Activated naive CD4-positive, alpha-beta T cell treated with anti-CD3 and anti-CD28 coated beads for 36 hours (primary cell): ENCODE results near the gene CDKN2C. TPM values are rescaled to one million over a fixed set of nuclear protein-coding genes. Genes with fewer than 3 reads are reported as not detected.

Experiments
- CTCF ChIA-PET: fragments of 350-600 bp; sonication (Branson Sonifier 250); formaldehyde crosslinking; loops from one replicate; lab custom pipeline; 2021; ENCODE audit warnings: antibody characterized with exemption; lab: Charles Lee
- DNase-seq: peaks from one replicate; pipeline ENCODE4 v3.0.0-alpha.2; 2020
- H3K27ac Mint-ChIP-seq: one replicate; pipeline ENCODE4 v1.8.0; 2021; ENCODE audit warnings: mild to moderate bottlenecking, mixed read lengths
- H3K27me3 Mint-ChIP-seq: one replicate; pipeline ENCODE4 v1.8.0; 2021; ENCODE audit warnings: low read depth, mixed read lengths
- H3K36me3 Mint-ChIP-seq: one replicate; pipeline ENCODE4 v1.8.0; 2021; ENCODE audit warnings: low read depth, mixed read lengths
- H3K4me1 Mint-ChIP-seq: one replicate; pipeline ENCODE4 v1.8.0; 2021; ENCODE audit warnings: low read depth, mixed read lengths
- H3K4me3 Mint-ChIP-seq: one replicate; pipeline ENCODE4 v1.8.0; 2021; ENCODE audit warnings: mild to moderate bottlenecking, moderate library complexity, mixed read lengths
- H3K9me3 Mint-ChIP-seq: one replicate; pipeline ENCODE4 v1.8.0; 2021; ENCODE audit warnings: mixed read lengths
- intact Hi-C: fragments of 100-400 bp; cut with micrococcal nuclease; formaldehyde crosslinking; loops from one replicate; pipeline ENCODE4 v1.15.1; 2023
- total RNA-seq, 2 experiments: library from RNA; stranded (reverse); gene quantifications; one replicate each; pipeline ENCODE4 v1.2.3, GENCODE V29; 2021

The CDKN2C gene
- total RNA-seq, 2 experiments from 2014 or later: 13.5 to 14.4 TPM

DNA sequence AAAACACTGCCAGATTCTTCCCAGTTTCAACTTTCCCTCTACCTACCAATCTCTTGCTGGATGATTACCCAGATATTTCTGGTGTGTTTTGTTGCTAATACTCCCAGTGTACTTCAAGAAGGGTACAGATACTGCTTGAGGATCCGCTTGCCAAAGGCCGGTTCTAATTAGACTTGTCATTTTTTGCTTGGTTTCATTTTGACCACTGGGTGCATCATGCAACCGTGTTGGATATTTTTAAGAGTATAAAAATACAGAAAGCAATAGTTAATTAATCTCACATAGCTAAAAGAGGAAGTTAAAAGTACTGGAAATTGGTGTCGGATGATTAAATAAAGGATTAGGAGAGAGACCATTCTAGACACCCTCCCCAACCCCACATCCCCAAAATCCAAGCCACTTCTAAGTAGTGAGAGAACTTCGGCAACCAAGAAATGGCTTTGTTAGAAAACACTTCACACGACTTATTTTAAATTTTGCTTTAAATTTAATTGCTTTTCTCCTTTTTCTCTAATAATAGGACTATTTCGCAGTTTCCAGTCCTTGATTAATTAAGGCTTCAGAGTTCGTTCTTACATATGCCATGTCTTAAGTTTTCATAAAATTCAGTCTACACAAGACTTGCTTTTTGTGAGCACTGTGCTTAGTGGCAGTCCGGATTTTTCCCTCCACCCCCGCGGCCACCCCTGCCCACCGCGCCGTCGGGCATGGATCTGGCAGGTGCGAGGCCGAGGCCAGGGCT, 2.5 kb upstream of the CDKN2C start:
- no peaks in the 10 kb centered on the region for H3K36me3 Mint-ChIP-seq
- no peaks in the 10 kb centered on the region for H3K9me3 Mint-ChIP-seq
- peaks cover 11% of the 10 kb centered on the region for H3K27me3 Mint-ChIP-seq
- CTCF ChIA-PET: interaction anchor here (1.7 kb wide), 1 partner anchor 9 kb away, joined by 6 read pairs; no protein-coding TSS in a partner anchor
- DNase-seq: no peak
- H3K4me1 Mint-ChIP-seq: peaks cover 21% of the 10 kb centered on the region
- peak overlapping the region; percentile 90 for H3K4me3 Mint-ChIP-seq
- intact Hi-C loops: loop anchor here (1.0 to 5.0 kb wide), 9 partner anchors 7 to 1585 kb away; partner anchors contain the start of genes DMRTA2, EPS15, FAF1 and NRDC
- no peak overlapping the region for H3K27ac Mint-ChIP-seq

DNA sequence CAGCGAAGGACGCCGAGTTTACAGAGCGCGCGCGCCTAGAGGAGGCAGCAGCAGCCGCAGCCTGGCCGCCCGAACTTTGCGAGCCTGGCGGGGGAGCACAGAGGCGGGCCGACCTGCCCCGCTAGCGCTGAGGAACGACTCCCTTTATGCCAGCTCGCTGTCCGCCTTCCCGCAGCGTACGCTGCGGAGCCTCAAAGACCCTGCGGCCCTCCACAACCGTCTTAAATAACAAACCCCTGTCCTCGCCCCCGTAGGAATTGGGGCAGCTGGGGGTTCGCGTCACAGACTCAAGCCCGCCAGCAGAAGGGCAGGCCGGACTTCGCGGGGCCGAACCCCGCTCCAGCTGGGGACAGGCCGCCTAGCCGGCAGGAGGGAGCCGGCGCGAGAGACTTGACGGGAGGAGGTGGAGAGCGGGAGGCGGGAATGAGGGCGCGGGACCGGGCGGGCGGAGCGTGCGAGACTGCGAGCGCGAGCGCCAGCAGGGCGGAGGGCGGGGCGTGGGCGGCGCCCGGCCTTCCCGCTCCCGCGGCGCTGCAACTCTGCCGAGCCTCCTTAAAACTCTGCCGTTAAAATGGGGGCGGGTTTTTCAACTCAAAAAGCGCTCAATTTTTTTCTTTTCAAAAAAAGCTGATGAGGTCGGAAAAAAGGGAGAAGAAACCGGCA, 1.8 kb upstream of the CDKN2C start:
- no peaks in the 10 kb centered on the region for H3K36me3 Mint-ChIP-seq

DNA sequence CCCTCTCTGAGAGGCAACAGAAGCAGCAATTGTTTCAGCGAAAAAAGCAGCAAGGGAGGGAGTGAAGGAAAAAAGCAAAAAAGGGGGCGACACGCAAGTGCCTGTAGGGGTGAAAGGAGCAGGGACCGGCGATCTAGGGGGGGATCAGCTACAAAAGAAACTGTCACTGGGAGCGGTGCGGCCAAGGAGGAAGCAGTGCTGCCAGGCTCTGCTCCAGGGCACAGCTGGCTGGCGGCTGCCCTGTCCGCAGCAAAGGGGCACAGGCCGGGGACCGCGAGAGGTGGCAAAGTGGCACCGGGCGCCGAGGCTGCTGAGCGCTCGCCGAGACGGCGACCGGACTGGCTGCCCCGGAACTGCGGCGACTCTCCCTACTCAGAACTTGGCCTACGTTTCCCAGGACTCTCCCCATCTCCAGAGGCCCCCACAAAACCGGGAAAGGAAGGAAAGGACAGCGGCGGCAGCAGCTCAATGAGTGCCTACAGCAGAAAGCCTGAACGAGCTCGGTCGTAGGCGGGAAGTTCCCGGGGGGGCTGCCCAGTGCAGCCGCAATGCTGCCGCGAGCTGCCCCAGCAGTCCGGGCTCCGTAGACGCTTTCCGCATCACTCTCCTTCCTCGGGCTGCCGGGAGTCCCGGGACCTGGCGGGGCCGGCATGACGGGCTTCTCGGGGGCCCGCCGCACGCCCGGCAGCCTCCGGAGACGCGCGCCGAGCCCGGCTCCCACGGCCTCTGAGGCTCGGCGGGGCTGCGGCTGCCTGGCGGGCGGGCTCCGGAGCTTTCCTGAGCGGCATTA, 1.0 kb upstream of the CDKN2C start:
- intact Hi-C loops: loop anchor here (1.0 to 5.0 kb wide), 10 partner anchors 8 to 1583 kb away; partner anchors contain the start of genes DMRTA2, EPS15, FAF1 and NRDC
- DNase-seq: peak; percentile 57
- Mint-ChIP-seq H3K27ac (peak overlapping the region; percentile 96), H3K4me1 (peaks cover 21% of the 10 kb centered on the region), H3K27me3 (peaks cover 17% of the 10 kb centered on the region), H3K36me3 (peaks cover 5% of the 10 kb centered on the region), H3K4me3 (peak overlapping the region; percentile 90), H3K9me3 (no peaks in the 10 kb centered on the region)
- CTCF ChIA-PET: interaction anchor here (0.6 to 3.0 kb wide), 8 partner anchors 8 to 639 kb away, joined by 3 to 20 read pairs (median 4); partner anchors contain the start of gene FAF1

More for the DNA sequence above, 1.8 kb upstream of the CDKN2C start:
- H3K27ac Mint-ChIP-seq: peak overlapping the region; percentile 96
- peaks cover 21% of the 10 kb centered on the region for H3K4me1 Mint-ChIP-seq
- H3K27me3 Mint-ChIP-seq: peaks cover 11% of the 10 kb centered on the region
- no peaks in the 10 kb centered on the region for H3K9me3 Mint-ChIP-seq
- DNase-seq: peak; percentile 87
- intact Hi-C loops: loop anchor here (1.0 to 5.0 kb wide), 9 partner anchors 8 to 1584 kb away; partner anchors contain the start of genes DMRTA2, EPS15, FAF1 and NRDC
- peak overlapping the region; percentile 90 for H3K4me3 Mint-ChIP-seq
- CTCF ChIA-PET: interaction anchor here (1.0 to 3.0 kb wide), 4 partner anchors 7 to 194 kb away, joined by 3 to 20 read pairs (median 6); partner anchors contain the start of gene FAF1

DNA sequence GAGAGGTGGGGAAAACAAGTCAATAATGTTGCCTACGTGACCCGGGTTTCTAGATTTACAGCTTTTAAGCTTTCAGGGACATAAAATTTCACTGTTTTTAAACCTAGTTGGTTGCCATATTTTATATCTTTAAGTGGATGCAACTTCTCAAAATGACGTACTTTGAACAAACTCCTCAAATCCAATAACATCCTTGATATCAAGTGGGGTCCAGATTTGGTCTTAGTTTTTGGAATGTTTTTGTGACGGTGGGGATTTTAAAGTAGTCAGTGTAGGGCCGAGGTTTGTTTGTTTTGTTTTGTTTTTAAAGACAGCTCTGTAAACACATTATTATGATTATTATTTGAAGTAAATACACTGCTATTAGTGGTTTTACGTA, 453 bp downstream of the CDKN2C start:
- H3K27me3 Mint-ChIP-seq: peaks cover 27% of the 10 kb centered on the region
- H3K4me1 Mint-ChIP-seq: peaks cover 21% of the 10 kb centered on the region
- DNase-seq: no peak
- no peaks in the 10 kb centered on the region for H3K9me3 Mint-ChIP-seq
- CTCF ChIA-PET: interaction anchor here (0.9 to 3.0 kb wide), 5 partner anchors 9 to 196 kb away, joined by 3 to 20 read pairs (median 5); partner anchors contain the start of gene FAF1
- intact Hi-C loops: loop anchor here (2.0 kb wide), 1 partner anchor 758 kb away; no protein-coding TSS in a partner anchor
- H3K27ac Mint-ChIP-seq: no peak overlapping the region
- H3K36me3 Mint-ChIP-seq: peaks cover 7% of the 10 kb centered on the region
- peak overlapping the region; percentile 90 for H3K4me3 Mint-ChIP-seq

DNA sequence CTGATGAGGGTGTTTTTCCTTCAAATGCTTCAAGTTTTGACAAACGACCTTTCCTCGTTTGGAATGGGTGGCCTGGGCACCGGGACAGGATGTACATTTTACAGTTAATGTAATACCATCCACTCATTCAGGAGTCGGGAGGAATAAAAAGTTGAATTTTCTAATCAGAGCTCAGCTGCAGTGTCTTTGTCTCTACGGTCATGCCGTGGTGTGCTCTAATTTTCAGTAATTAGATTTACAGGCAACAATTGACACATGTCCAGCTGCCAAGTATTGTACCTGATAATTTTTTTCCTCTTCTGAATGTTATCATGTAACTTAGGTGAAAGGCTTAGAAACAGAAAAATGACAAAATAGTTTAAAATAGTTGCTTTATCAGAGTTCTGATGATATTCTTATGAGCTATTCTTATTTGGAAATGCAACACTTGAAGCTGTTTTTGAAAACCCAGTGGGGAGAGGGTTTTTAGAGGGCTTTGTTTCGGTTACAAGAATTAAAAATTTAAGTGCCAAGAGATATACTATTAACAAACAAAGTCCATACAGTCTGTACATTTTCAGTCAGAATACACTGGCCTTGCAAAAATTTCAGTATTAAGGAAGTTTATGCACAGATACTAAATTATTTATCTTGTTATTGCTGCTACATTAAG, 1.0 kb downstream of the CDKN2C start:
- H3K4me3 Mint-ChIP-seq: peak overlapping the region; percentile 90
- H3K36me3 Mint-ChIP-seq: peaks cover 7% of the 10 kb centered on the region
- intact Hi-C loops: loop anchor here (2.0 kb wide), 1 partner anchor 758 kb away; no protein-coding TSS in a partner anchor
- no peak overlapping the region for H3K27ac Mint-ChIP-seq
- CTCF ChIA-PET: interaction anchor here (0.7 to 3.0 kb wide), 4 partner anchors 10 to 237 kb away, joined by 3 to 20 read pairs (median 6); partner anchors contain the start of gene FAF1
- no peaks in the 10 kb centered on the region for H3K9me3 Mint-ChIP-seq
- H3K27me3 Mint-ChIP-seq: peaks cover 28% of the 10 kb centered on the region
- peaks cover 22% of the 10 kb centered on the region for H3K4me1 Mint-ChIP-seq
- no peak for DNase-seq

DNA sequence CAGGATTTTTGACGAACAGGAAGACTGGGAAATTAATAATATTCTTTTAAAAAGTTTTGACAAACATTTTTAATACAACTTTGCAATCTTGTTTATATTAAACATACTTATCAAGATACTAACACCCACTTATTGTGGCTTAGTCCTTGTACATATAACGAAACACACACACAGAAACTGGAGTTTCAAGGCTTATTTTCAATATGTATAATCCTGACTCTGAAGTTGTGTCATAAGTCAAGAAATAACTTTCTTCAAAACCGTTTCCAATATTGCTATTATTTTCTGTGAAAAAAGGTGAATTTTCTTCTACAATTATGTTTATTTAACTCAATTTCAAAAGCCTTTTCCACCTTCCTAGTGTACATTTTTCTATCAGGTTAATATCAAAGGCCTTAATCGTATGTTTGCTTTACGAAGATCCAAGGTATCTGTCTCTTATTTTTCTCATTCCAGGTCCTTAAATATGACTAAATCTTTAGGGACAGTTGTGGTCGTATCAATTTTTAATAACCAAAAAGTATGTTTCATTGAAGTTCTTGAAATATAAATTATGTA, 1.8 kb downstream of the CDKN2C start:
- no peak overlapping the region for H3K4me3 Mint-ChIP-seq

DNA sequence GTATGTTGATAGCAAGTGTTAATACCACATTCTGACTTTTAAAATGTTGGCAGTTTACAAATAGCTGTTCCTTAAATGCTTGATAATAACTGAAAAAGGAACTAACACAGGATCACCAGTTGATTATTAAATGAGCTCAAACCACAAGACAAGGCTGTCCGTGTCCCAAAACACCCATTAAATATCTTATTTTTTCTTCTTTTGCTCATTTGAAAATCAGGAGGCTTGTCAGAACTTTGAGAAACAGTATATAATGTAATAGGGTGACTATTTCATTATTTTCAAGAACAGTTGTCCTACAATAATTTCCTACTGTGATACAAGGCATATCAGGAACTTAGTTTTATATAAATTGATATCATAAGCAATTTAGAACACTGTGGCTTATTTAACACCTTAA, 2.7 kb downstream of the CDKN2C start:
- peaks cover 7% of the 10 kb centered on the region for H3K36me3 Mint-ChIP-seq
- H3K9me3 Mint-ChIP-seq: no peaks in the 10 kb centered on the region
- no peak overlapping the region for H3K27ac Mint-ChIP-seq
- no peak for DNase-seq
- CTCF ChIA-PET: interaction anchor here (1.1 kb wide), 1 partner anchor 102 kb away, joined by 3 read pairs; no protein-coding TSS in a partner anchor
- peaks cover 27% of the 10 kb centered on the region for H3K4me1 Mint-ChIP-seq
- no peak overlapping the region for H3K4me3 Mint-ChIP-seq
- peaks cover 37% of the 10 kb centered on the region for H3K27me3 Mint-ChIP-seq
- intact Hi-C loops: no loop called here

More for the DNA sequence above, 1.8 kb downstream of the CDKN2C start:
- Mint-ChIP-seq H3K36me3 (peaks cover 7% of the 10 kb centered on the region), H3K4me1 (peaks cover 29% of the 10 kb centered on the region), H3K9me3 (no peaks in the 10 kb centered on the region), H3K27ac (no peak overlapping the region), H3K27me3 (peaks cover 36% of the 10 kb centered on the region)
- DNase-seq: no peak
- intact Hi-C loops: loop anchor here (2.0 kb wide), 1 partner anchor 757 kb away; no protein-coding TSS in a partner anchor
- CTCF ChIA-PET: no interaction called here

DNA sequence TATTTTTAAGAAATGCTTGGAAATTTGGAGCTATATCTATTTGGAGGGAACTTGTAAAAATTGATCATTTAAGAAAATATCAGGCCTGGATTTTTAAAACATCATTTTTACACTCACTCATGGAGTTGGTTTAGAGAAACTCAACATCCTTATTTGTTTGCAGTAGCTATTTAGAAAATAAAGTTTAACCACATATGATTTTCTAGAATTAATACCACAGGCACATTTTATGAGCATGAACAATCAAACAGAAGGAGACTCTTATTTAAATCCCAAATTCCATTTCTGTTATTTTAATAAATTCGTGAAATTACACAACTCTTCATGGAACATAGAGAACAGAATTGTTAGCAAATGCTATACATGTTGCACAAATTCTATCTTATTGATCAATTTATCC, 3.2 kb downstream of the CDKN2C start:
- no peaks in the 10 kb centered on the region for H3K9me3 Mint-ChIP-seq
- intact Hi-C loops: no loop called here
- no peak for DNase-seq
- CTCF ChIA-PET: interaction anchor here (0.9 to 1.1 kb wide), 2 partner anchors 43 to 103 kb away, joined by 3 read pairs; no protein-coding TSS in a partner anchor
- peaks cover 26% of the 10 kb centered on the region for H3K4me1 Mint-ChIP-seq
- peaks cover 38% of the 10 kb centered on the region for H3K27me3 Mint-ChIP-seq
- peaks cover 7% of the 10 kb centered on the region for H3K36me3 Mint-ChIP-seq
- H3K4me3 Mint-ChIP-seq: no peak overlapping the region
- no peak overlapping the region for H3K27ac Mint-ChIP-seq

DNA sequence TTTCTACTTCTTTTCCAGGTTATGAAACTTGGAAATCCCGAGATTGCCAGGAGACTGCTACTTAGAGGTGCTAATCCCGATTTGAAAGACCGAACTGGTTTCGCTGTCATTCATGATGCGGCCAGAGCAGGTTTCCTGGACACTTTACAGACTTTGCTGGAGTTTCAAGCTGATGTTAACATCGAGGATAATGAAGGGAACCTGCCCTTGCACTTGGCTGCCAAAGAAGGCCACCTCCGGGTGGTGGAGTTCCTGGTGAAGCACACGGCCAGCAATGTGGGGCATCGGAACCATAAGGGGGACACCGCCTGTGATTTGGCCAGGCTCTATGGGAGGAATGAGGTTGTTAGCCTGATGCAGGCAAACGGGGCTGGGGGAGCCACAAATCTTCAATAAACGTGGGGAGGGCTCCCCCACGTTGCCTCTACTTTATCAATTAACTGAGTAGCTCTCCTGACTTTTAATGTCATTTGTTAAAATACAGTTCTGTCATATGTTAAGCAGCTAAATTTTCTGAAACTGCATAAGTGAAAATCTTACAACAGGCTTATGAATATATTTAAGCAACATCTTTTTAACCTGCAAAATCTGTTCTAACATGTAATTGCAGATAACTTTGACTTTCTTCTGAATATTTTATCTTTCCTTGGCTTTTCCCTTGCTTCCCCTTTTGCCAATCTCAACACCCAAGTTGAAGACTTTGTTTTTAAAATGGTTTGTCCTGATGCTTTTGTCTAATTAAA, 4.0 kb downstream of the CDKN2C start:
- CTCF ChIA-PET: interaction anchor here (0.9 kb wide), 1 partner anchor 44 kb away, joined by 3 read pairs; no protein-coding TSS in a partner anchor
- no peak for DNase-seq

DNA sequence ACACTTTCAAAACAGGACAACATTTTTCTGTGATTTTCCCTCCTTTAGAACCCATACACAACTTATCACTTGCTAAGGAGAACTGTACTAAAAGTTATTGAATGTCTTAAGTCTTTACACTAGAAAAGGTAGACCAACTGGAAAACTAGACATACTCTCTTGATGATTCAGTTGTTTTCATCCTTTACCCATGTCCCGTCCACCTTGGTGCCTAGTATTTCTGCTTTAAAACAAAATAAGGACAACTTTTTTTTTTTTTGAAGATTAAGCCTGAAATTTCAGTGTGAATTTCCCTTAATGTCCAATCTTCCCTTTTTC, 4.5 kb downstream of the CDKN2C start:
- DNase-seq: no peak
- Mint-ChIP-seq H3K4me3 (no peak overlapping the region), H3K4me1 (peaks cover 34% of the 10 kb centered on the region), H3K36me3 (peaks cover 7% of the 10 kb centered on the region), H3K27ac (no peak overlapping the region), H3K9me3 (no peaks in the 10 kb centered on the region), H3K27me3 (peaks cover 45% of the 10 kb centered on the region)
- intact Hi-C loops: no loop called here
- CTCF ChIA-PET: no interaction called here

More for the DNA sequence above, 4.0 kb downstream of the CDKN2C start:
- peaks cover 7% of the 10 kb centered on the region for H3K36me3 Mint-ChIP-seq
- H3K9me3 Mint-ChIP-seq: no peaks in the 10 kb centered on the region
- H3K27ac Mint-ChIP-seq: no peak overlapping the region
- peaks cover 33% of the 10 kb centered on the region for H3K4me1 Mint-ChIP-seq
- H3K27me3 Mint-ChIP-seq: peaks cover 41% of the 10 kb centered on the region
- no peak overlapping the region for H3K4me3 Mint-ChIP-seq
- intact Hi-C loops: no loop called here
